SKM-1 (cell line): ENCODE results near the gene TMC5.
"Not testable (repeated sequence)": the region's sequence is repeated elsewhere in the genome, so short reads cannot be mapped to it uniquely, and the experiment has no call there.

Source experiments
- DNase-seq: peaks from one replicate; lab custom pipeline; 2025; ENCODE audit not compliant: unreplicated experiment; lab: John Stamatoyannopoulos, UW

TMC5 gene, protein sequence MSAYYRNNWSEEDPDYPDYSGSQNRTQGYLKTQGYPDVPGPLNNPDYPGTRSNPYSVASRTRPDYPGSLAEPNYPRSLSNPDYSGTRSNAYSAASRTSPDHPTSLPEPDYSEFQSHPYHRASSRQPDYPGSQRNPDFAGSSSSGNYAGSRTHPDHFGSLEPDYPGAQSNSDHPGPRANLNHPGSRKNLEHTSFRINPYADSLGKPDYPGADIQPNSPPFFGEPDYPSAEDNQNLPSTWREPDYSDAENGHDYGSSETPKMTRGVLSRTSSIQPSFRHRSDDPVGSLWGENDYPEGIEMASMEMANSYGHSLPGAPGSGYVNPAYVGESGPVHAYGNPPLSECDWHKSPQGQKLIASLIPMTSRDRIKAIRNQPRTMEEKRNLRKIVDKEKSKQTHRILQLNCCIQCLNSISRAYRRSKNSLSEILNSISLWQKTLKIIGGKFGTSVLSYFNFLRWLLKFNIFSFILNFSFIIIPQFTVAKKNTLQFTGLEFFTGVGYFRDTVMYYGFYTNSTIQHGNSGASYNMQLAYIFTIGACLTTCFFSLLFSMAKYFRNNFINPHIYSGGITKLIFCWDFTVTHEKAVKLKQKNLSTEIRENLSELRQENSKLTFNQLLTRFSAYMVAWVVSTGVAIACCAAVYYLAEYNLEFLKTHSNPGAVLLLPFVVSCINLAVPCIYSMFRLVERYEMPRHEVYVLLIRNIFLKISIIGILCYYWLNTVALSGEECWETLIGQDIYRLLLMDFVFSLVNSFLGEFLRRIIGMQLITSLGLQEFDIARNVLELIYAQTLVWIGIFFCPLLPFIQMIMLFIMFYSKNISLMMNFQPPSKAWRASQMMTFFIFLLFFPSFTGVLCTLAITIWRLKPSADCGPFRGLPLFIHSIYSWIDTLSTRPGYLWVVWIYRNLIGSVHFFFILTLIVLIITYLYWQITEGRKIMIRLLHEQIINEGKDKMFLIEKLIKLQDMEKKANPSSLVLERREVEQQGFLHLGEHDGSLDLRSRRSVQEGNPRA

GRCh38 chr16:19417640-19418039, at the start of gene TMC5:
TMC5 (plus strand) TSS chr16:19417883; CDS start chr16:19440039, 22,156 bp downstream.
- no peak for DNase-seq

- DNase-seq = not testable (repeated sequence)
These were observed 45.1 kb upstream of the TMC5 start for GRCh38 chr16:19372541-19372940.

- no peak for DNase-seq
These were observed 43.3 kb upstream of the TMC5 start for GRCh38 chr16:19374402-19374801.

GRCh38 chr16:19375561-19376158, 42.0 kb upstream of the TMC5 start:
- DNase-seq = peak; percentile 16

- no peak for DNase-seq
These were observed 39.8 kb upstream of the TMC5 start for GRCh38 chr16:19377864-19378263.

GRCh38 chr16:19378511-19378910, 39.2 kb upstream of the TMC5 start:
- DNase-seq = no peak

- DNase-seq = no peak
These were observed 37.8 kb upstream of the TMC5 start for GRCh38 chr16:19379838-19380237.

DNA sequence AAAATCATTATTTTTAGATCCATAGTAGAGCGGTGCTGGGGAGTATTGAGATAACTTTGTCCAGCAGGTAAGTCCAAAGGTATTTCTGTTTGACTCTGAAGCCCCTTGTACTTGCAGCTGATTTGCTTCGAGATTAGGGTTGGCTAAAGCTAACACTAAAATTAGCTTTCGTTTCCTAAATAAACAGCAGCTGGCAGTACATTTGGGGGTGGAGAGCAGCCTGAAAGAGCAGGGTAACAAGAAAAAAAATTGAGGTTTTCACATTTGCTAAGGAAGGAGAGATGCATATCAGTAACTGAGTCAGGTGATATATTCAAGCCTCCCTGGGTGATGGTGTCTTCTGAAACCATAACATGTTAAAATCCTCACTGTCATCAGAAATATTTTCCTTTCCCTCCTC, 37.4 kb upstream of the TMC5 start:
- DNase-seq = no peak

DNA sequence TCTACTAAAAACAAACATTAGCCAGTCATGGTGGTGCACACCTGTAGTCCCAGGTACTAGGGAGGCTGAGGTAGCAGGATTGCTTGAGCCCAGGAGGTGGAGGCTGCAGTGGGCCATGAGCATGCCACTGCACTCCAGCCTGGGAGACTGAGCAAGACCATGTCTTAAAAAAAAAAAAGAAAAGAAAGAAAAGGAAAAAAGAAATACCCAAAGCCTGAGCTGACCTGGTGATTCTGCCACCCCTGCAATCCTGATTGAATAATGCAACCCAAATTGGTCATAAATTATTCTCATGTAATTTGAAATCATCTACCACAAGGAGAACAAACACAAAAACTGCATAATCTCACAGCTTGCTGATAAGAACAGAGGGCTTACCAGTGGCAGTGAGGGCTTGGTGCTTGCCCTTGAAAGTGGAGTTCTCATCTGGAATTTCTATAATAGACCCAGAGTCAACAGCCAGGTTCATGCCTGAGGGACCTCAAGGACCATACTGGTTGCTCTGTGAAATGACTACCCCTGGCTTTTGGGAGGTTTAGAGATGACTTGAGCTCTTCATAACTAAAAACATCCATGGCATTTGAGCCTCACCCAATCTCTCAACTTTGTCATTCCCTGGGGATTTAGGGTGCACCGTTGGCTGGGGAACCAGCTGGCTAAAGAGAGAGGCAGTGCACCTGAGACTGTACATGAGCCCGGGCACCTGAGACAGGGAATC, 35.4 kb upstream of the TMC5 start:
- DNase-seq = no peak

- DNase-seq = no peak
These were observed 34.5 kb upstream of the TMC5 start for GRCh38 chr16:19382887-19383816.

DNA sequence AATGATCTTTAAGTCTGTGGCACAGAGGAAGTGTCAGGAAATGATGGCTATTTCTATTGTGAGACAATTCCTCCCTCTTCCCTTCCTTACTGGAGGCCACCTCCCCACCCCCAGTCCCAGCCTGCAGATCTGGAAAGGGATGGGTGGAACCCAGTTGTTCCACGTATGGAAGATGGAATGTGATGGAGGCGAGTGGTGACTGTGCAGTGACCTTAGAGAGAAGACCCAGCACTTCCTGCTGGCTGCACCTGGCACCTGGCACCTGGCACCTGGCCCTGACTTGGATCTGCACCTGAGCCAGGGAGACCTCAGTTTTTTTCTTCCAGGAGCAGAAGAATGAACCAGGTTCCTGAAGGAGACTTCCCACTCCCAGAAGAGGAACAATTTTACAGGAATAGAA, 33.0 kb upstream of the TMC5 start:
- DNase-seq = no peak

GRCh38 chr16:19386525-19386924, 31.2 kb upstream of the TMC5 start:
- DNase-seq = no peak

- DNase-seq = no peak
These were observed 28.4 kb upstream of the TMC5 start for GRCh38 chr16:19389246-19389645.

GRCh38 chr16:19391185-19391776, 26.4 kb upstream of the TMC5 start:
- not testable (repeated sequence) for DNase-seq

DNA sequence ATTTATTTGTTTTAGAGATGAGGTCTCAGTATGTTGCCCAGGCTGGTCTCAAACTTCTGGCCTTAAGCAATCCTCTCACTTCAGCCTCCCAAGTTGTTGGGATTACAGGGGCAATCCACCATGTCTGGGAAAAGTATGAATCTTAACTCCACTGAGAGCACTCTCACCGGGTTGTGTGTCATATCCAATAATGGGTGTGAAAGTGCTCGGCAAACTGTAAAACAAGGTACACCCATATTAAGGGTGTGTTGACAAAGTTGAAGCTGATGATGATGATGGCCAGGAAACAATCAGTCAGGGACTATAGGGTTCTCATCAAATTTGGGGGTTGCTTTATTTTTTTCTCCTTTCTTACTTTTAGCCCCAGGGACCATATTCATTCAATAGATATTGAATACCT, 25.3 kb upstream of the TMC5 start:
- DNase-seq = no peak

- DNase-seq = no peak
These were observed 24.2 kb upstream of the TMC5 start for GRCh38 chr16:19393226-19394111.

- DNase-seq = not testable (repeated sequence)
These were observed 21.9 kb upstream of the TMC5 start for GRCh38 chr16:19395646-19396267.

DNA sequence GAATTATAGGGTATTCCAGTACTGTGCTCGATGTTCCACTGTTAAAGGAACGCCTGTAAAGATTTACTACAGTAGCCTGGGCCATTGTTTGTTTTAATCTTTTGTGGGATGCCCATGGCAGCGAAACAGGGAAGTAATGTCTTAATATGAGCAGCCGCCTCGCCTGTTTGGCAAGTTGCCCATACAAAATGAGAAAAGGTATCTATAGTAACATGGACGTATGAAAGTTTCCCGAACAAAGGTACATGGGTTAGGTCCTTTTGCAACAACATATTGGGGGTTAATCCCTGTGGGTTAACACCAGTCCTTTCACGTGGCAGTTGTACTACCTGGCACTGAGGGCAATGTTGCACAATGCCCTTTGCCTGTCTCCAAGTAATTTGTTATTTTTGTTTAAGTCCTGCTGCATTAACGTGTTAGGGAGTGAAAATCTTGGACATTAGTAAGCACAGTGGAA, 21.1 kb upstream of the TMC5 start:
- DNase-seq = no peak
